ENCODE data around the gene CCDC71.

Gene CCDC71

GRCh38 chr3:49175530-49175929 lies 9.4 kb upstream of the CCDC71 start:
- TF ChIP-seq CTCF (IDR thresholded peaks at IDR 0.05; ENCODE audit: control insufficient read depth, extremely low read depth, insufficient read depth): no peak
- no peak for DNase-seq (ENCODE audit: low read depth)
- H3K4me3 ChIP-seq (ENCODE audit: low read depth, low read length): no peak overlapping the region

GRCh38 chr3:49174397-49174985 lies 8.4 kb upstream of the CCDC71 start:
- TF ChIP-seq CTCF (IDR thresholded peaks at IDR 0.05; ENCODE audit: control insufficient read depth, extremely low read depth, insufficient read depth): no peak
- no peak for DNase-seq (ENCODE audit: low read depth)
- no peak overlapping the region for H3K4me3 ChIP-seq (ENCODE audit: low read depth, low read length)

GRCh38 chr3:49173792-49174170 lies 7.7 kb upstream of the CCDC71 start:
- TF ChIP-seq CTCF (IDR thresholded peaks at IDR 0.05; ENCODE audit: control insufficient read depth, extremely low read depth, insufficient read depth): no peak
- H3K4me3 ChIP-seq (ENCODE audit: low read depth, low read length): no peak overlapping the region
- no peak for DNase-seq (ENCODE audit: low read depth)

- no peak overlapping the region for H3K4me3 ChIP-seq (ENCODE audit: low read depth, low read length)
- no peak for TF ChIP-seq CTCF (IDR thresholded peaks at IDR 0.05; ENCODE audit: control insufficient read depth, extremely low read depth, insufficient read depth)
- DNase-seq (ENCODE audit: low read depth): no peak
These were observed 7.1 kb upstream of the CCDC71 start for GRCh38 chr3:49173116-49173791.

GRCh38 chr3:49172551-49173041 lies 6.5 kb upstream of the CCDC71 start:
- no peak for DNase-seq (ENCODE audit: low read depth)
- TF ChIP-seq CTCF (IDR thresholded peaks at IDR 0.05; ENCODE audit: control insufficient read depth, extremely low read depth, insufficient read depth): no peak
- H3K4me3 ChIP-seq (ENCODE audit: low read depth, low read length): peak overlapping the region; percentile 72

- TF ChIP-seq CTCF (IDR thresholded peaks at IDR 0.05; ENCODE audit: control insufficient read depth, extremely low read depth, insufficient read depth): no peak
- H3K4me3 ChIP-seq (ENCODE audit: low read depth, low read length): peak overlapping the region; percentile 72
- DNase-seq (ENCODE audit: low read depth): no peak
These were observed 5.8 kb upstream of the CCDC71 start for GRCh38 chr3:49171775-49172500.
